ENCODE results near the gene ALDH3B2.
A peak's percentile ranks its signal among the peaks of the same experiment; 100 is the strongest.

The ALDH3B2 gene

DNA sequence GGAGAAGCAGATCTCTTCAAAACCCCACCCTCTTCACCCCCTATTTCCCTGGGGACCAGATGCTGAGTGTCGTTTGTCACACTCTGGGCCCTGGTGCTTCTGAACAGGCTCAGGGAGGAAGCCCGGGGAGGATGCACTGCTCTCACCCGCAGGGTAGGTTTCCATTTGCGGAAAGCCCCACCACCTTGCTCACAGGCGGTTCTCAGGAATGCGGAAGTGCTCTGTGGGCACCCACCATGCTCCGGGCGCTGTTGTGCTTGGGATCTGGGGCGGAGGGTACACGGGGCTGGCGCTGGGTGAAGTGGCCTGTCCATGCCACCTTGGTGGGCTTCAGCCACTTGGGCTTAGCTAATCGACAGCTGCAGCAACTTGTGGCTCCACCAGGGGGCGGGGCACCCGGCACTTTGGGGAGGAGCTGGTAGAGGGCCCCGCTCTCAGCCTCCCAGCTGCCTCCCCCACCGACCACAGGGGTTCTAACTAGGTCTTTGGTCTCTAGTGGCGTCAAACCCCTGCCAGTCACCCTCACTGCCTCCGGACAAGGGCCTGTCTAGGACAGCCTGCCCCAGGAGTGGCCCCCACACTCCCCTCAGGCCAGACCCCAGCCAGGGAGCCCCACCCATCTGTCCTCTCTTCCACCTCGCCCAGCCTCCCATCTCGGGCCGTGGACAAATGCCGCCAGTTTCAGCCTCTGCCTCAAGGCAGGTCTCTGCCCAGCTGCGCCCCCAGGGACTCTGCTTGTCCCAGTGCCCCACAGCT lies 60.3 kb downstream of the ALDH3B2 start:
- DNase-seq (ENCODE audit: low read depth in 2 of 2), result peak; percentile 69 to 77

DNA sequence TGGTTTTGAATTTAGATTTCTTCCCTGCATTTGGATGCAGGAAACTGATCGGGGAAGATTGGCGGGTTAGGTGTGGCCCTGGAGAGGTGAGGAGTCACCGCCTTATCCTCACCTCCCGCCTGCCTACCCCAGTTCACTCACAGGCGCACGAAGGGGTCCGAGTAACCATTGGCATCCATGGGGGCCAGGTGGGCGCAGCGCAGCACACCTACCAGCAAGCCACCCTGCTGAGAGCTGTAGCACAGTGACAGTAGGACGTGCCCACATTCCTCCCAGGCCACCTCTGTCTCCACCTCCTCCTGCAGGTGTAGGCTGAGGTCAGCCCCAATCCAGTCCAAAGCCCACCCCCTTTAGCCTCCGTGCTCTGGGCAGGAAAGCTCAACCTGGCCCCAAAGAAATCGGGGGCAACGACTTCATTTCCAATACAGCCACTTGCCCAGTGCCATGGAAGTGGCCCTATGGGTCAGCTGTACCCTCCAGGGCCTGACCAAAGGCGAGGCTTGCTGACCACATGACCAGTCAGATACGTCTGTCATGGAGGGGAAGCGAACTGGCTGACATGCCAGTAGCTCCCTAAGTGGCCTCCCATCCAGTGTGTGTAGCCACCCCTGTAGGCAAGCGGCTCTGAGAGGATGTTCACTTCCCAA lies 61.0 kb downstream of the ALDH3B2 start:
- DNase-seq (ENCODE audit: low read depth in 2 of 2), result no peak

DNA sequence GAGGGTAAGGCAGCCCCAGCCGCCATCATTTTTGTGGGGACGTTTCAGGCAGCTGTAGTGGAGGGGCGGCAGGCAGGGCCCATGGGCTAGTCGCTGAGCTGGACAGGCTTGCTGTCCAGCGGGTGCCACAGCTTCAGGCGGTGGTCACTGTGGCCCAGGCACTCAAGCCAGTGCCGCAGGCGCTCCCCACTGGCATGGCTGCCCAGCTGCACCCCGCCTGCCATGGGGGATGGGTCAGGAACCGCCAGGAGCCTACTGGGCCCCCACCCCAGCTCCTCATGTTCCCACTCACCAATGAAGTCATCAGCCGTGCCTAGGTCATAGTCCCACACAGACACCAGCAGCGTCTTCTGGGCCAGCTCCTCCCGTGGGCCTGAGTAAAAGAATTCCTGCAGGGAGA lies 61.7 kb downstream of the ALDH3B2 start:
- DNase-seq (ENCODE audit: low read depth in 2 of 2), result no peak

Data from stimulated activated CD8-positive, alpha-beta memory T cell treated with anti-CD3 and anti-CD28 coated beads, Interleukin-7, amount 100 ng/mL, for 1 hour (primary cell).